ENCODE data around the gene MED31.

- TF ChIP-seq CTCF (conservative IDR thresholded peaks at IDR 0.05): no peak
- TF ChIP-seq EZH2 (IDR thresholded peaks at IDR 0.05; ENCODE audit: low read depth): no peak
Measured at GRCh38 chr17:6651919-6652452, 581 bp upstream of the MED31 start.

Measured in PC-9 (cell line).